G401 (cell line): ENCODE measurements around the gene UBE2O. TPM values are rescaled to one million over a fixed set of nuclear protein-coding genes. Genes with fewer than 3 reads are reported as not detected.

Experiments
- DNase-seq: peaks from one replicate; pipeline ENCODE4 v3.0.0-alpha.2; 2015; ENCODE audit warnings: low spot score
- in situ Hi-C: cut with HindIII; loops from 2 replicates; pipeline ENCODE4 v1.10.0; 2016; ENCODE audit warnings: low sequenced_read_pairs, mixed read lengths
- total RNA-seq: library from RNA; depleted of rRNA; stranded (reverse); fragments of >200 nt; shearing (Covaris generic); gene quantifications from 2 replicates; pipeline ENCODE4 v1.2.3, GENCODE V29; 2014; rRNA removed

Gene UBE2O
- total RNA-seq, 1 experiment from 2014 or later: 30.5 TPM

- in situ Hi-C loops: no loop called here
- DNase-seq: no peak
These were observed 111.7 kb downstream of the UBE2O start for GRCh38 chr17:76341301-76341700.

Other genes with a start within 250 kb of the UBE2O start
- gene RNF157, start 212.7 kb downstream of the UBE2O start, total RNA-seq: 4.4 and 5.5 TPM in 2 replicates
- gene UBALD2, start 187.8 kb downstream of the UBE2O start, total RNA-seq: 4.8 and 8.7 TPM in 2 replicates
- gene QRICH2, start 144.9 kb downstream of the UBE2O start, total RNA-seq: 0.47 and 1.4 TPM in 2 replicates
- gene PRPSAP1, start 99.2 kb downstream of the UBE2O start, total RNA-seq: 28.0 and 30.8 TPM in 2 replicates
- gene SPHK1, start 68.5 kb downstream of the UBE2O start, total RNA-seq: 5.8 and 10.6 TPM in 2 replicates
- gene AANAT, start 14.5 kb upstream of the UBE2O start, total RNA-seq: not detected in 2 replicates
- gene RHBDF2, start 48.3 kb upstream of the UBE2O start, total RNA-seq: 4.1 and 13.1 TPM in 2 replicates
- gene CYGB, start 84.6 kb upstream of the UBE2O start, total RNA-seq: 3.1 and 3.3 TPM in 2 replicates
- 9.4 and 12.2 TPM in 2 replicates for gene PRCD, start 86.9 kb upstream of the UBE2O start, total RNA-seq
- 14.3 and 30.6 TPM in 2 replicates for gene ST6GALNAC2, start 132.7 kb upstream of the UBE2O start, total RNA-seq
- not detected in 2 replicates for gene ST6GALNAC1, start 190.6 kb upstream of the UBE2O start, total RNA-seq